ENCODE measurements around the gene PRUNE2. TPM values are rescaled to one million over a fixed set of nuclear protein-coding genes. Genes with fewer than 3 reads are reported as not detected.

PRUNE2 gene
- polyA plus RNA-seq, 1 of the 3 experiments (the other 2 are of a cell fraction) = 13.0 TPM

DNA sequence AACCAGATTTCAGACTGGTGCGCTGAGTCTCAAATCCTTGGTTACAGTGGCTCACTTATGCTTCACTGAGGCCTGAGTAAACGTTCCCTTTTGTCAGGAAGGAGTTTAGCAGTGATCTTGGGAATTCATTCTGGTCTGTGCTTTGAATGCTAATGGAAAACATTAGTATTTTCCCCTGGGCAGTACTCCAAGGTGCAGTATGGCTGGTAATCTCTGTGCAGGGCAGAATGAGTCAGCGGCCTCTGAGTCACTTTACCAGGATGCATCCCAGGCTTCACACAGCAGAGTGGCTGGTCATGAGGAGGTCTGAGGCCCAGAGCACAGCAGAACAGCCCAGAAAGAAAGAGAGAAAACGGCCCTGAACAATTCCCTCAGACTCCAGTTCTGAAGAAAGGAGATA, 87.6 kb downstream of the PRUNE2 start (continued):
- TF ChIP-seq USF1 (IDR thresholded peaks at IDR 0.05; ENCODE audit: borderline replicate concordance, low read depth) (peak; percentile 15; the same call in 1 of the 2 replicates), NRF1 (IDR thresholded peaks at IDR 0.05; ENCODE audit: low read depth, low read length) (no peak), FOXJ3 (CRISPR knock-in tag; IDR thresholded peaks at IDR 0.05) (no peak), EP300 (IDR thresholded peaks at IDR 0.05; ENCODE audit: borderline replicate concordance in 1 of 2, low read depth in 1 of 2, low read length in 1 of 2) (peak in 1 of 2 experiments; percentile 92; a peak in 2 of 4 replicates), RAD21 (IDR thresholded peaks at IDR 0.05; ENCODE audit: low read length) (no peak; the same call in 1 of the 2 replicates), JUND (IDR thresholded peaks at IDR 0.05) (peak; percentile 98), ZBTB33 (IDR thresholded peaks at IDR 0.05; ENCODE audit: borderline replicate concordance, low read depth) (0 out of 2 replicates have a peak, but pooled peaks have one; percentile 43), GATA2 (CRISPR knock-in tag; IDR thresholded peaks at IDR 0.05) (no peak), SIN3A (IDR thresholded peaks at IDR 0.05; ENCODE audit: borderline replicate concordance, low read depth, low read length) (no peak)
- TF ChIP-seq, protein P1, sequence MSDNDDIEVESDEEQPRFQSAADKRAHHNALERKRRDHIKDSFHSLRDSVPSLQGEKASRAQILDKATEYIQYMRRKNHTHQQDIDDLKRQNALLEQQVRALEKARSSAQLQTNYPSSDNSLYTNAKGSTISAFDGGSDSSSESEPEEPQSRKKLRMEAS (IDR thresholded peaks at IDR 0.05; ENCODE audit: low read depth) = peak; percentile 89
- TF ChIP-seq, protein P2, sequence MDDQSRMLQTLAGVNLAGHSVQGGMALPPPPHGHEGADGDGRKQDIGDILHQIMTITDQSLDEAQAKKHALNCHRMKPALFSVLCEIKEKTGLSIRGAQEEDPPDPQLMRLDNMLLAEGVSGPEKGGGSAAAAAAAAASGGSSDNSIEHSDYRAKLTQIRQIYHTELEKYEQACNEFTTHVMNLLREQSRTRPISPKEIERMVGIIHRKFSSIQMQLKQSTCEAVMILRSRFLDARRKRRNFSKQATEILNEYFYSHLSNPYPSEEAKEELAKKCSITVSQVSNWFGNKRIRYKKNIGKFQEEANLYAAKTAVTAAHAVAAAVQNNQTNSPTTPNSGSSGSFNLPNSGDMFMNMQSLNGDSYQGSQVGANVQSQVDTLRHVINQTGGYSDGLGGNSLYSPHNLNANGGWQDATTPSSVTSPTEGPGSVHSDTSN (IDR thresholded peaks at IDR 0.05) = peak; percentile 74
- TF ChIP-seq, protein P3, sequence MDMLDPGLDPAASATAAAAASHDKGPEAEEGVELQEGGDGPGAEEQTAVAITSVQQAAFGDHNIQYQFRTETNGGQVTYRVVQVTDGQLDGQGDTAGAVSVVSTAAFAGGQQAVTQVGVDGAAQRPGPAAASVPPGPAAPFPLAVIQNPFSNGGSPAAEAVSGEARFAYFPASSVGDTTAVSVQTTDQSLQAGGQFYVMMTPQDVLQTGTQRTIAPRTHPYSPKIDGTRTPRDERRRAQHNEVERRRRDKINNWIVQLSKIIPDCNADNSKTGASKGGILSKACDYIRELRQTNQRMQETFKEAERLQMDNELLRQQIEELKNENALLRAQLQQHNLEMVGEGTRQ (IDR thresholded peaks at IDR 0.05; ENCODE audit: borderline replicate concordance, low read depth, low read length) = no peak

DNA sequence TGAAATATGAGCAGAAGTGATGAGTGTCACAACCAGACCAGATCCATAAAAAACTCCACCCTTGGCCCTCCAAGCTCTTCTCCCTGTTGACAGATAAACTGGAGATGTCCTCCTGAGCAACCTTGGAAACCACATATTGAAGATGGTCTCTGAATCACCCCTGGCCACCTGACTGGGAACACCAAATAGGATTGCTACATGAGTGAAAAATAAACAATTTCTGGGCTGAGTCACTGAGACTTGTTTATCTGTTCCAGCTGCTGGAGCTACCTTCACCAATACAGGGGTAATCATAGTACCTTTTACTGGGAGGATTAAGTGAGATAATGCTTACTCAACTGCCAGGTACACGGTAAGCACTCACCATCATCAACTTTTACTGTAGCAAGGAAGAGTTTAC, 88.4 kb downstream of the PRUNE2 start:
- WGBS (ENCODE audit: low lambda C conversion rate) = 13% methylated on average over 1 of the region's 1 CpG
- Histone ChIP-seq H3K4me2 (no peak overlapping the region; the same call in 1 of the 2 replicates), H3K4me3 (ENCODE audit: low read depth in 2 of 2, low read length in 1 of 2) (no peak overlapping the region), H3K27me3 (ENCODE audit: insufficient read depth) (no peaks in the 10 kb centered on the region; the same call in 1 of the 2 replicates), H3K9ac (no peak overlapping the region), H3K79me2 (ENCODE audit: insufficient read depth) (no peaks in the 10 kb centered on the region), H3K36me3 (replicated peaks in 1 of 2; ENCODE audit: control insufficient read depth in 1 of 2, insufficient read depth in 2 of 2, low read length in 1 of 2) (no peaks in the 10 kb centered on the region), H3K9me2 (no peaks in the 10 kb centered on the region), H3K9me3 (no peaks in the 10 kb centered on the region), H4K20me1 (ENCODE audit: insufficient read depth) (no peaks in the 10 kb centered on the region), H3K4me1 (ENCODE audit: control insufficient read depth in 1 of 2, insufficient read depth in 2 of 2, low read depth in 1 of 2, low read length in 1 of 2) (0 out of 4 replicates have a peak, but pooled peaks cover 0 to 5% of the 10 kb centered on the region in 2 experiments), H2AFZ (ENCODE audit: low read depth) (no peak overlapping the region), H3F3A (replicated peaks; ENCODE audit: insufficient read depth) (peaks cover 17% of the 10 kb centered on the region), H3K27ac (ENCODE audit: low read depth in 2 of 2, low read length in 1 of 2) (peak overlapping the region in 1 of 2 experiments; percentile 91; a peak in 2 of 4 replicates)
- DNase-seq = no peak
- CTCF ChIA-PET = interaction anchor here (1.3 kb wide), 1 partner anchor 333 kb away, joined by 4 read pairs; no protein-coding TSS in a partner anchor
- POLR2A ChIA-PET = no interaction called here
- TF ChIP-seq YY1 (IDR thresholded peaks at IDR 0.05; ENCODE audit: low read depth) = no peak
- no peak for TF ChIP-seq GABPA (IDR thresholded peaks at IDR 0.05; ENCODE audit: low read depth)
- no peak for TF ChIP-seq NRF1 (IDR thresholded peaks at IDR 0.05; ENCODE audit: low read depth, low read length)
- no peak for TF ChIP-seq JUND (IDR thresholded peaks at IDR 0.05)
- no peak for TF ChIP-seq GATA2 (CRISPR knock-in tag; IDR thresholded peaks at IDR 0.05)
- TF ChIP-seq POLR2AphosphoS5 (IDR thresholded peaks at IDR 0.05; ENCODE audit: low read depth, low read length) = no peak
- no peak for TF ChIP-seq TCF12 (IDR thresholded peaks at IDR 0.05)
- TF ChIP-seq MEF2A (IDR thresholded peaks at IDR 0.05; ENCODE audit: borderline replicate concordance, low read depth) = no peak
- no peak for TF ChIP-seq MXI1 (IDR thresholded peaks at IDR 0.05; ENCODE audit: low read depth, low read length)
- TF ChIP-seq IRF3 (IDR thresholded peaks at IDR 0.05; ENCODE audit: low read depth, low read length) = no peak
- TF ChIP-seq, protein P4, sequence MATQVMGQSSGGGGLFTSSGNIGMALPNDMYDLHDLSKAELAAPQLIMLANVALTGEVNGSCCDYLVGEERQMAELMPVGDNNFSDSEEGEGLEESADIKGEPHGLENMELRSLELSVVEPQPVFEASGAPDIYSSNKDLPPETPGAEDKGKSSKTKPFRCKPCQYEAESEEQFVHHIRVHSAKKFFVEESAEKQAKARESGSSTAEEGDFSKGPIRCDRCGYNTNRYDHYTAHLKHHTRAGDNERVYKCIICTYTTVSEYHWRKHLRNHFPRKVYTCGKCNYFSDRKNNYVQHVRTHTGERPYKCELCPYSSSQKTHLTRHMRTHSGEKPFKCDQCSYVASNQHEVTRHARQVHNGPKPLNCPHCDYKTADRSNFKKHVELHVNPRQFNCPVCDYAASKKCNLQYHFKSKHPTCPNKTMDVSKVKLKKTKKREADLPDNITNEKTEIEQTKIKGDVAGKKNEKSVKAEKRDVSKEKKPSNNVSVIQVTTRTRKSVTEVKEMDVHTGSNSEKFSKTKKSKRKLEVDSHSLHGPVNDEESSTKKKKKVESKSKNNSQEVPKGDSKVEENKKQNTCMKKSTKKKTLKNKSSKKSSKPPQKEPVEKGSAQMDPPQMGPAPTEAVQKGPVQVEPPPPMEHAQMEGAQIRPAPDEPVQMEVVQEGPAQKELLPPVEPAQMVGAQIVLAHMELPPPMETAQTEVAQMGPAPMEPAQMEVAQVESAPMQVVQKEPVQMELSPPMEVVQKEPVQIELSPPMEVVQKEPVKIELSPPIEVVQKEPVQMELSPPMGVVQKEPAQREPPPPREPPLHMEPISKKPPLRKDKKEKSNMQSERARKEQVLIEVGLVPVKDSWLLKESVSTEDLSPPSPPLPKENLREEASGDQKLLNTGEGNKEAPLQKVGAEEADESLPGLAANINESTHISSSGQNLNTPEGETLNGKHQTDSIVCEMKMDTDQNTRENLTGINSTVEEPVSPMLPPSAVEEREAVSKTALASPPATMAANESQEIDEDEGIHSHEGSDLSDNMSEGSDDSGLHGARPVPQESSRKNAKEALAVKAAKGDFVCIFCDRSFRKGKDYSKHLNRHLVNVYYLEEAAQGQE (IDR thresholded peaks at IDR 0.05; ENCODE audit: low read depth, low read length) = no peak
- TF ChIP-seq FOXM1 (IDR thresholded peaks at IDR 0.05; ENCODE audit: low read depth) = no peak
- TF ChIP-seq RCOR1 (IDR thresholded peaks at IDR 0.05; ENCODE audit: low read length) = no peak
- TF ChIP-seq EP300 (IDR thresholded peaks at IDR 0.05; ENCODE audit: borderline replicate concordance in 1 of 2, low read depth in 1 of 2, low read length in 1 of 2) = no peak
